Right lobe of liver (tissue), 4 donors: Measurements from ENCODE around the gene DNAJC15.

Source experiments
- POLR2A ChIP-seq: fragments of 450-650 bp; IDR thresholded peaks from one replicate; pipeline ENCODE4 v1.6.1; 2017; ENCODE audit warnings: antibody characterized with exemption, mild to moderate bottlenecking
- TF ChIP-seq, protein P1 (sequence below), 4 donors: fragments of 200-600 bp in 3 of 4; fragments of 450-650 bp in 1 of 4; IDR thresholded peaks; one replicate each; pipeline versions ENCODE4 v1.5.1 to v1.8.0; 2016 to 2022; ENCODE audit warnings: antibody characterized with exemption in 4 of 4, mild to moderate bottlenecking in 2 of 4
- donor health status: DM: no; HTN: no; CAD: no.
- donor health status: DM: no; HTN: no; CAD: no.
- donor health status: DM: no; HTN: yes; CAD: no.

DNA sequence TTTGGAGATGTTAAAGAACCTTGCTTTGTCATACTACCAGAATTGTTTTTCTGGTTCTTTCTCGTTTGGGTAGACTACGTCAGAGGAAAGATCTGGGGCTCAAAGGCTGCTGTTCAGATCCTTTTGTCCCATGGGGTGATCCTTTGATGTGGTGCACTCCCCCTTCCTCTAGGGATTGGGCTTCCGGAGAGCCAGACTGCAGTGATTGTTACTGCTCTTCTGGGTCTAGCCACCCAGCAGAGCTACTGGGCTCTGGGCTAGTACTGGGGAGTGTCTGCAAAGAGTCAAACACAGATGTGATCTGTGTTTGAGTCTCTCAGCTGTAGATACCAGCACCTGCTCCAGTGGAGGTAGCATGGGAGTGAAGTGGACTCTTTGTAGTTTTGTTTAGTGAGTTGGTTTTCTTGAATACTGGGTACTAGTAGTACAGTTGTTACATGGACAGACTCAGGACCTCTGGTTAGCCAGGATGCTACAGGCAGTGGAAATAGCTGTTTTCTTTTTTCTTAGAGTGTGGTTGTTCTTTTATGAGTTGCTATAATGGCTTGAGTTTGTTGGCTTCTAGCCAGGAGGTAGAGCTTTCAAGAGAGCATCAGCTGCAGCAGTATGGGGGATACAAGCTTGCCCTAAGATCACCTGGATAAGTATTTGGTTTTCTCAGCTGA is 34.4 kb downstream of the DNAJC15 start:
- TF ChIP-seq, protein P1, sequence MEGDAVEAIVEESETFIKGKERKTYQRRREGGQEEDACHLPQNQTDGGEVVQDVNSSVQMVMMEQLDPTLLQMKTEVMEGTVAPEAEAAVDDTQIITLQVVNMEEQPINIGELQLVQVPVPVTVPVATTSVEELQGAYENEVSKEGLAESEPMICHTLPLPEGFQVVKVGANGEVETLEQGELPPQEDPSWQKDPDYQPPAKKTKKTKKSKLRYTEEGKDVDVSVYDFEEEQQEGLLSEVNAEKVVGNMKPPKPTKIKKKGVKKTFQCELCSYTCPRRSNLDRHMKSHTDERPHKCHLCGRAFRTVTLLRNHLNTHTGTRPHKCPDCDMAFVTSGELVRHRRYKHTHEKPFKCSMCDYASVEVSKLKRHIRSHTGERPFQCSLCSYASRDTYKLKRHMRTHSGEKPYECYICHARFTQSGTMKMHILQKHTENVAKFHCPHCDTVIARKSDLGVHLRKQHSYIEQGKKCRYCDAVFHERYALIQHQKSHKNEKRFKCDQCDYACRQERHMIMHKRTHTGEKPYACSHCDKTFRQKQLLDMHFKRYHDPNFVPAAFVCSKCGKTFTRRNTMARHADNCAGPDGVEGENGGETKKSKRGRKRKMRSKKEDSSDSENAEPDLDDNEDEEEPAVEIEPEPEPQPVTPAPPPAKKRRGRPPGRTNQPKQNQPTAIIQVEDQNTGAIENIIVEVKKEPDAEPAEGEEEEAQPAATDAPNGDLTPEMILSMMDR (IDR thresholded peaks at IDR 0.05), result no peak
- TF ChIP-seq POLR2A, result no peak
